Midbrain (tissue), 1 donor: Measurements from ENCODE around the gene TNS3.

Experiments
- DNase-seq: peaks from one replicate; lab custom pipeline; 2025; lab: John Stamatoyannopoulos, UW

The TNS3 gene

DNA sequence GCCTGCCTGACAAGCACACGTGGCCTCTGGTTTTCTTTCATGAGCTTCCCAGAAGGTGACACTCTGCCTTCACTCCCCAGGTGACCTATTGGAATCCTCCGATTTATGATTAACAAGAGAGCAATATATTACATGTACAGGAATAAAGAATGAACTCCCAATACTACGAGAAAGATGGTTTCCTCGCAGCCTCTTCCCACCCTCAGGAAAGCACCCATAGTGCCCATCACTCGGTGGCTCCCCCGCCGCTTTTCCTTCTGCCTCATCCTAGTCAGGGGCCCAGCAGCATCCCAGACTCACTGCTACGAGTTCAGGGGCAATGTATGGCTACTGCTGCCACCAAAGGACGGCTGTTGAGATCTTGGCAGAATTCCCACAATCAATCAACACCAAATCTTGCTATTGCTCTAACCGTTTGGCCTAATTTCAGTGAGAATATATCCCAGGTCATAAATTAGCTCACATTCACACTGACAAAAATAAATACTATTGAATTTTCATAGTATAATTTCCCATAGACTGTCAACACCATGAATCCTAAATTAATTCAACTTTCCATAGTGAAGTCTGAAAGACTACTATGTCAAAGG lies 196.3 kb downstream of the TNS3 start:
- DNase-seq = no peak

DNA sequence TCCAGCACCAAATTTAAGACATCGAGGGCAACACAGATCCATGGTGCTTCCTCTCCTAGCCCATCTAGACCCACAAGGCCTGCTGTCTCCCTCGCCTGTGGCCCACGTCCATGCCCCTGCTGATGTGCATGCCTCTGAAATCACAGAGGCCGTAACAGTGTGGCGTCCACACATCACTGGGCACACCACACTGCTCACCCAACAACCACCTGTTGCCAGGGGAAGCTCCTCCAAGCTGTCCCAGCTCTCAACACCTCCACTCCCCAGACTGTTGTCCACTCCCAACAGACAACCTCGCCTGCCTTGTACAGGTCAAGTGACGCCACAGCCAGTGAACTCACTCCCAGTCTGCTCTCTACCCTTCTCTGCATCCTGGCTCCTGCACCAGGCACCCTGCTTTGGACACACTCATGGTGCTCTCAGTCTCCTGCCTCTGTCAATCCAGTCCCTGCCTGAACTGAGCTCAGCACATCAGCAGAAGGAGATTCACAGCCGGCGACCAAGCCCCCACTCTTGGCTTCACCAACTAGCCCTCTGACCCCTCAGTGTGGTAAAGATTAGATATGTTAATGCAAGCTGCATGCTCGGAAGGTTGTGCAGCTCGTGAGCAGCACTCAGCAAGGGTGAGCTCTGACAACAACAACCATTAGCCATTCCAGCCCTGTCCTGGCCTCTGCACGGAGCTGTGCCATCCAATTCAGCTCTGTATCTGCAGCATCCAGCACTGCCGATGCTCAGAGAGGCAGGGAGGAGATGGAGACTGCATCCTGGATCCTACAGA lies 197.0 kb downstream of the TNS3 start:
- DNase-seq = no peak

DNA sequence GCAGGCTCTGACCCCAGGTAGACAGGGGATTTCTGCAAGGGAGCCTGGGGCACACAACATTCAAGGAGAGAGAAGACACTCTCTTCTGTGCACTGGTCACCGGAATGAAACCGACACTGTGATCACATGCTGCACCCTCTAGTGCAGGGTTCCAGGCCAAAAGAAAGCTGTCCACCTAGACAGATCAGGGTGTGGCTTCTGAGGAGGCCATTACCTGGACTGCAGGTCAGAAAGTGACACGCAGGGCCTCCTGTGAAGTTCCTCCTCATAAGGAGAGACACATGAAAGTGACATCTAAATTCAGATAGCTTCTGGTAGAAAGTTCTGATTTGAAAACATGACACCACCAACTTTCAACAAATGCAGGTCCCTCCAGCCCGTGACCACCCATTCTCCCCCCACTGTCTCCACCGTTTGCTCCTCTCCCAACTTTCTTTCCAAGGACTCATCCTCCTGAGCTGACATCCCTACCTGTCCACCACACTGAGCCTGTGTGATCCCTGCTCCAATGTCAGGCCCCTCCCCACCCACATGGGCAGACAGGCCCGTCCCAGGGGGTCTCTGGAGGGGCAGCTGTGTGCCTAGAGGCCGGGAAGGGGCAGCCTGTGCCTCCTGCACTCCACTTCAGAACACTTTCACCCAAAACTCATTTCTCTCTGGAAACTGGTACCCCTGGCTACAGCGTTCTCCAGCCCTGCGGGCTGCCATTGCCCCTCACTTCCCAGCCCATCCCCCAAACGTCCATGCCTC lies 198.0 kb downstream of the TNS3 start:
- no peak for DNase-seq

DNA sequence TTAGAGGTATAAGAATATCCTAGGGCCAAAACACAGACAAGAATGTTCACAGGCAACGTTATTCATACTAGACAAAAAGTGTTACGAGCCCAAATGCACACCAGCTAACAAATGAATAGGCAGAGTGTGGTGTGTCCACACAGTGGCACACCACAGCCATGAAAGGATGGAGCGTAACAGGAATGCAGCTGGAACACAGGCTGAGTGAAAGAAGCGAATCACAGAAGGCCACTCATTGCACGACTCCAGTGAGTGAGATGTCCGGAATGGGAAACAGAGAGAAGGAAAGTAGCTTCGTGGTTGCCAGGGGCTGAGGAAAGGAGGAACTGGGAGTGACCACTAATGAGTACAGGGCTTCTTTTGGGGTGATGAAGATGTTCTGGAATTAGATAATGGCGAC lies 198.8 kb downstream of the TNS3 start:
- no peak for DNase-seq

DNA sequence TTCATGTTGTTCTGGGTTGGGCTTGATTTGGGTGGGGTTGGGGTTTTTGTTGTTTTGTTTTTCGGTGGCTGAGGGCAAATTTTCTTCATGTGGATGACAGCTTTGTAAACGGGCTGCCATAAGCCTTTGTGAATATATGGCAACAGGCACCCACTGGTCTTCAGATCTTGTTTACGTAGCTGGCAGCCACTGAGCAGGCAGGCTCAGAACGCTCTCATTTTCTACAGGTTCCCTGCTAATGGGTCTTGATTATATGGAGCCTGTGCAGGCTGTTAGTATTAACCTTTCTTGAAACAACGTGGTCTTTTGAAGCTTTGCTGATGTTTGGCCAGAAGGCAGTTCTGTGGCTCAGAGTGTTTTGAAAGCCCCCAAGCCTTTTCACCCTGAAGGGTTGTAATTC lies 199.7 kb downstream of the TNS3 start:
- no peak for DNase-seq

- DNase-seq = no peak
Measured at GRCh38 chr7:47381134-47381495, 200.8 kb downstream of the TNS3 start.

GRCh38 chr7:47380325-47381133 lies 201.4 kb downstream of the TNS3 start:
- DNase-seq = no peak

DNA sequence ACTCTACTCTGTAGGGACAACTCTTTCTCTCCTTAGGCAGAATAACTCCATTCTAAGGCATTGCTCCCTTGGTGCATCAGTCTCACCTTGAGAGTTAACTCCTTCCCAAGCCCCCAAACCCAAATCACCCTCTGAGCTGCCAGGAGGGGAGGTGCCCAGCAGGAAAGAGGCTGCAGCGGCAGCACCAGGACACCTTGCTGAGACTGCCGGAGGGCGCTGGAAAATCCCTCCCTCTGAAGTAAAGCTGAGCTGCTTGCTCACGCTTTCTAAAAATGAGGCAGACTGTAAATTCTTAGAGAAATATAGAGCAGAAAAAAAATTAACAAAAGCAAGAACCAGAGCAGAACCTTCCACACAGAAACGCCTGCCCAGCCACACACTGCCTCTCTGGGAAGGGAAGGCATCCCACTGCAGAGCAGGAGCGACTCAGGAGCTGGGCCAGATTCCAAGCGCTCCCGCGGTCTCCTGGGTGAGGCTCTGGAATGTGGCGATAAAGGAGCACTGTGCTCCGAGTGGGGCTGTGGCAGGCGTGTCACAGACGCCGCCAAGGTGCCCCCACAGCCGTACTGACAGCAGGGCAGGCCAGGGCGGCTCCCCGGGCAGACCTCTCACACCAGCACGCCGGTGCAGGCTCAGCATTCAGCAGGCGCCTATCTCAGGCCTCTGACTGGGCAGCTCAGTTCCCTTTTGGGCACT lies 202.1 kb downstream of the TNS3 start:
- DNase-seq = peak; percentile 12

- no peak for DNase-seq
Measured at GRCh38 chr7:47378728-47379395, 203.0 kb downstream of the TNS3 start.

DNA sequence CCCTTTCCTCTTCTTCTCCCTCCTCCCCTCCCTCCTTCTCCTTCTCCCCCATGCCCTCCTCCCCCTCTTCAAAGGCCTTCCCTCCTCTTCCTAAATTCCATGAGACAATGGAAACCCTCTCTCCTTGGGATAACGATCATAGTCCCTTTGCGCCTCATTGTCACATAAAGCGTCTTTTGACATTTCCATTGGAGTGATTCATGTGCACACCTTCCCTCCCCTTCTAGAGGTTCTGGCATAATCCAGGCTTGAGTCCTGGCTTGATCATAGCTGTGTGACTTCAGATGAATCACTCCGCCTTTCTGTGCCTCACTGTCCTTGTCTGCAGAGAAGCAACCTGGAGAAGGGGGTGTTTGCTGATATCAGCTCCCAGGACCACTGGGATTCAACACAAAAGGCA lies 204.2 kb downstream of the TNS3 start:
- DNase-seq = no peak

GRCh38 chr7:47376991-47377616 lies 204.8 kb downstream of the TNS3 start:
- no peak for DNase-seq

DNA sequence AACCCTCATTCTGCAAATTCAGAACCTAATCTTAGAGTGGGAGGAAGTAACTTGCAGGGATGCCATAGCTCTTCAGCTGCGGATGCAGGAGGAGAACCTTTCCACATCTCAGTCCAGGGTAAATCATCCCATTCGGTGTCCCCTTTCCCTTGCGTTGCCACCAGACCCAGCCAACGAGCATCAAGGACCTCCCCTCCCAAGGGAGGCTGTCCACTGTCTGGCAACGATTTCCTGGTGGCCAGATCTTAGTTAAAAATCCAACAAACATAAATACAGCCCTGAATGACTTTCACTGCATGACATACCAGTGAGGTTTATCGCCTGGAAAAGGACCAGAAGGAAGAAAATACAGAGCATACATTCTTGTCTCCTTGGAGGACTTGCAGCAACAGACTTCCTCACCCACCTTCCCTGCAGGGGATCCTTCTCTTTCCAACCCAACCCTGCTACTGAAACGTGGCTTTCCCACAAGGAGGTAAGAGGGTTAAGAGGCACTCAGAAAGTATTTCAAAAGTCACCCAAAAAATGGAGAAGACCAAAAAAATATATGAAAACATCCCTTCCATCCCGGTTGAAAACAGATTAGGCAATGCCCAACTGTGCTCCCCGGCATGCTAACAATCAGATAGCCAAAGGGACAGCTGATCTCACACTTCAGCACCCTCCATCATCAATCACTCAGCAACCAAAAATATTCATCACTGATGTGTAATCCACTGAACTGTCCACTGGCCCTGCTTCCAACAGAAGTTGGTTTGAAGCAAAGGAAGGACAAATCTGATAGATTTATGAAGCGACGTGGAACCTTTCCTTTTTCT lies 206.6 kb downstream of the TNS3 start:
- DNase-seq = no peak

DNA sequence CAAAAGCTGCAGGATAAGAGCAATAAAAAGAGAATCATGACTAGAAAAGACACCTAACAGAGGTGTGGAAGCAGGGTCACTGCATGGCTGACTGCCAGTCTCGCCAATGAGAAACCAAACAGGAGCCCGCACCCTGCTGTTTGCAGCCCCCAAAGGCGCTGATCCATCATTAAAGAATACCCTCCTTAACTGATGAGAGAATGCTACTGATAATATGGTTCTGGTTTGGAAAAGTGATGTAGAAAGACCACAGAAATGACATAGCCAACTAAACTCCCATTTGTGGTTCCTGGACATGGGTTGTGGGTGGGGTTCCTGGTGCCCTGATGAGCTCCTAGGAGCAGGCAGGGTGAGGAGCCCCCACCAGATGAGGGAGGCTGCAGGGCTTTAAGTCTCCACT lies 207.4 kb downstream of the TNS3 start:
- DNase-seq = no peak

DNA sequence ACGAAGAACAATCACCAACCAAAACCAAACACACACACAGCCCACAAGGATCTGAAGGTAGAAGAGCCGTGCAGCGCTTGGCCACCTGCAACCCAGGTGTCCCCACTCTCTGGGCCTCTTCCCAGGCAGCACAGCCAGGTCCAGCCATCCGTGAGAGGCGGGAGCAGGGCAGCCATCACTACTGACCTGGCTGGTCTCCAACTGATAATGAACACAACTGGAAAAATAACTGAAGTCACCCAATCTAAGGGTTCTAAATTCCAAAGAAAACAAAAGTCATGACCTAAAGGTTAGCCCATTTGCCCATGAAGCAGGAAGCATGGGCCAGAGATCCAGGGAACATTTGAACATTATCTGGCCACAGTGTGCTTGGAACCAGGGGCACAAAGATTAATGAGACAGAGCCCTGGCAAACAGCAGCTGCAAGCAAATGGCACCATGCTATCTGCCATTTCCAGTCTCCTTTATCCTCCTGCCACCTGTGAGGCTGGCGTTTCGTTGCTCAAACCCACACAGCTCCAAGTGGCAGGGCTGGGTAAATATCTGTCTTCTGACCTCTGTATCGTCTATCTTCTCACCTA lies 207.9 kb downstream of the TNS3 start:
- DNase-seq = no peak

DNA sequence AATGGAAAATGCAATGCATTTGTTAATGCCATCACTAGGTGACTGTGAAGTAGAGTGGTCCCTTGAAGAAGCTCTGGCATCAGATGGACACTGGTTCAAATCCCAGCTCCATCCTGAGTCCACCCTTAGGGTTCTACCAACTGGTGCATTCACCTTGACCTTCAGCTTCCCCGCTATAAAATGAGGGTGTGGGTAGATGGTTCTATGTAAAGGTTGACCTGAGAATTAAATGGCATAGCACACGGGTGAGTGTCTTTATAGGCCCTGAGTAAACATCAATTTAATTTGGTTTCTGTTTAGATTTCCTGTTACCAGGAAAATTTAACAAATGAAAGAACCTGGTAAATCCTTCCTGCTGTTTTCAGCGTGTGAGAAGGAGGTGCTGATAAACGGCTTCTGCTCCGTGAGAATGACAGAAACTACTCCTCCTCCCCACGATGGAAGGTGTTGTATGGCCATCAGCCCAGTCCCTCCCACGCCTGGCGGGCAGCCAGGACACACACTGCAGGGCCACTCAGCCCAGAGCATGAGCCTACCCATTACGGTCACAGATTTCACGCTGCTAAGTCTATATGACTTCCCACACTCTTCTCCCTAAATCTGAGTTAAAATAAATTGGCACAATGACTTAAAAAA lies 210.1 kb downstream of the TNS3 start:
- peak; percentile 16 for DNase-seq

- DNase-seq = no peak
Measured at GRCh38 chr7:47371317-47371716, 210.6 kb downstream of the TNS3 start.

- no peak for DNase-seq
Measured at GRCh38 chr7:47370461-47371042, 211.4 kb downstream of the TNS3 start.

- no peak for DNase-seq
Measured at GRCh38 chr7:47369736-47370135, 212.2 kb downstream of the TNS3 start.
